T-helper 2 cell treated with Interferon-gamma antibody and Interleukin-4, amounts not matched to agents 100 ng/mL and 5 ng/mL, for 36 hours (primary cell): ENCODE measurements around the gene NHERF1. TPM values are rescaled to one million over a fixed set of nuclear protein-coding genes. Genes with fewer than 3 reads are reported as not detected.

Experiments
- intact Hi-C: fragments of 100-400 bp; cut with micrococcal nuclease; formaldehyde crosslinking; loops from one replicate; pipeline ENCODE4 v1.15.1; 2023
- total RNA-seq: library from RNA; stranded (reverse); gene quantifications from 2 replicates; pipeline ENCODE4 v1.2.3, GENCODE V29; 2022

Gene NHERF1
- total RNA-seq, 1 donor from 2014 or later, result 289 TPM

DNA sequence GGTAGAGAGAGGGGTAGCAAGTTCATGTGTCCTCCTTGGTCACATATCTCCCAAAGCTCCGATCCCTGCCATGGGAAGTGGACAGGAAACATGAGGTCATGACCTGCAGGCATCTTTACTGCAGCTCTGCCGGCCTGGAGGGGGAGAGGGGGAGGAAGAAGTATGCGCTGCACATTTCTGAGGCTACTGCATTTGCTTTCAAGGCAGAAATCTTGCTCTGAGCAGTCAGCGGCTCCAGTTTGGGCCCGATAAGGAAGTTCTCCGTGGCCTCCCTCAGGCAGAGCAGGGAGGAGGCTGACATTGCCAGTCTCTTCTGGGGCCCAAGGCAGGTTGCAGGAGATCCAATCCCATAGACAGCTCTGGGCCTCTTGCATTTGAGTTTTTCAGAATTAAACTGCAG, 1.5 kb upstream of the NHERF1 start:
- intact Hi-C loops, result no loop called here

DNA sequence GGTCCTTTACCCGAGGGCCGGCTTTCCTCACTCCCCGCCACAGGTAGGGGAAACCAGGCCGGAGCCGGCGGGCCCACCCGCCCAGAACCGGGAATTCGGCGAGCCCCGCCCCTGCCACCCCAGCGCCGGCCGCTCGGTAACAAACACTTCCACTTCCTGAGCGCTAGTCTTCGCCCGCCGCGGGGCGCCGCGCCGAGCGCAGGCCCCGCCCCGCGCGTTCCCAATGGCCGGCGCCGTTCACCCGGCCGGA, 224 bp upstream of the NHERF1 start:
- intact Hi-C loops, result loop anchor here (1.0 kb wide), 4 partner anchors 10 to 125 kb away; partner anchors contain the start of gene NAT9

DNA sequence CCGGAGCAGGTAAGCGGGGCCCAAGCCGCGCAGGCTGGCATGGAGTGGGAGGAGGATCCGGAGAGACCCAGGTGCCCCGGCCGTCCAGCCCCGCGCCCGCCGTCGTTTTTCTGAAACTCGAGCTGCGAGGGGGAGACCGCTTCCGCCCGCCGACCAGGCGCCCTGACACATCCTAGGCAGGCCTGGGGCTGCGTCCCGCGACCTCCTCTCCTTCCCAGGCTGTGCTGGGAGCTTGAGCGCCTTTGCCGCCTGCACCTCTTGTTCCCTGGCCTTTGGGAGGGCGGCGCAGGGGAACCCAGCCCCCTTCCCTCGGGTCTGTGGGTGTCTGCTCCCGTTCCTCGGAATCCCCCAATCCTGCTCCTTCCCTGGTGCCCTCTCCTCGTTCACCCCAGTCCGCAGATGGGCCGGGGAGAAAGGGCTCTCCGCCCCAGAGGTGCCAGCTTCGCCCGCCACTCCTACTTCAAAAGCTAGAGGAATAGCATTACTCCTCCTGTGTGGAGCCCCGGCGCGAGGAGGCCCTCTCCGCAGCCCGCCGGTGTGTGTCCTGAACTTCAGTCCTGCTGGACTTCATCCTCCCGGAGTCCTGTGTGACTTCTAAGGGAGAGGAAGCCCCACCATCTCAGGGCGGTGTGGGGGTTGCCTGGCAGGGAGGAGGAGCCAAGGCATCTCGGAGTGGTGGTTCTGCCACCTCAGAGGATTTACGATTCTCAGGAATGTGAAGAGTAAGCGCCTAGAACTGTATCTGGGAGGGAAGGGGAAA, 1.0 kb downstream of the NHERF1 start:
- intact Hi-C loops, result no loop called here

DNA sequence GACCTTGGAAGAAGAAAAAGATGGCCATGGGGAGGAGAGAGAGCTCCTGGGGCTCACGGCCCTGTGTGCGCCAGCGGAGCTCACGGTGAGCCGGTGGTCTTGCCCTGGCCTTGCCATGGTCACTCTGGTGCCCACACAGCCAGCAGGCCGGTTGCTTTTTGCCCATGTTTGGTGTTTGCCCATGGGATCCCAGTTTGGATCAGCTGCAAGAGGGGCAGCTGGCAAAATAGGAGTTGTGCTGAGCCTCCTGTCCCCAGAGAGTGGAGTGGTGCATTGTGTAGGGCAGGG, 1.6 kb downstream of the NHERF1 start:
- intact Hi-C loops, result no loop called here

DNA sequence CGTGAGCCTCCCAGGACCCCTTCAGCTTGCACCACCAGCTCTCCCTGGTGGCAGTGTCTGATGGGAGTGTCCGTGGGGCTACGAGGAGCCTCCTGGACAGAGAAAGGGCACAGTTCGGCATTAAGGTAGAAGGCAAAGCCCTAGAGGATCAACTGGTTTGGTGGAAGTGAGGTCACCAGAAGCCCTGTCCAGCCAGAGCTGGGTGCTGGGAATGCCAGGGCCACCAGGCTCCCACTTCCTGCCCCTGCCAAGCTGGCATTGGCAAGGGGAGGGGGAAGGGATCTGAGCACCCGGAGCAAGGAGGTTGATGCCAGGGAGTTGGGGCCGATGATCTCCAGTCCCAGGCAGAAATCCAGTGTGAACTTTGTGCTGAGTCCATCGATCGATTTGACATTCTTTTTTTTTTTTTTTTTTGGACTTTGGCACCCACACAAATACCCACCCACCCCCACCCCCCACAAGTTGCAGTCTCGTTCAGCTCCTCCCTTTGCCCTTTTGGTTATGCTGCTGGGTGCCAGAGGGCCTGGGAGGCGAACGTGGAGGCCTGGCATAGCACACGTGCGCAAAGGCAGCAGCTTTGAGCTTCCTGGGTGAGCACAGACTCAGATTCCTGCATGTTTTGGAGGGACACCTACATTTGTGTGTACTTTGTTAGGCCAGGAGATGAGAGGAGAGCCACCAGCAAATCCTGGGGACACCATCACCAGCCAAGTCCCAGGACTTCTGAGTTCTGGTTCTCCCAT, 2.1 kb downstream of the NHERF1 start:
- intact Hi-C loops, result loop anchor here (1.0 kb wide), 1 partner anchor 9 kb away; no protein-coding TSS in a partner anchor

DNA sequence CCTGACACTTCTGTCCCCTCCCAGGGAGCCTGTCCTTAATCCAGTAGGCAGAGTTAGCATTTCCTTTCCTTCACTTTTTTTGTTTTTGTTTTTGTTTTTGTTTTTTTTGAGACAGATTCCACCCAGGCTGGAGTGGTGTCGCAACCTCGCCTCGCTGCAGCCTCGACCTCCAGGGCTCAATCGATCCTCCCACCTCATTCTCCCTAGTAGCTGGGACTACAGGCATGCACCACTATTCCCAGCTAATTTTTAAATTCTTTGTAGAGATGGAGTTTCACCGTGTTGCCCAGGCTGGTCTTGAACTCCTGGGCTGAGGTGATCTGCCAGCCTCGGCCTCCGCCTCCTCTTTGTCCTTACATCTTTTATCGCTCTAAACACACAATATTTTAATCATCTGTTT, 4.0 kb downstream of the NHERF1 start:
- intact Hi-C loops, result no loop called here

DNA sequence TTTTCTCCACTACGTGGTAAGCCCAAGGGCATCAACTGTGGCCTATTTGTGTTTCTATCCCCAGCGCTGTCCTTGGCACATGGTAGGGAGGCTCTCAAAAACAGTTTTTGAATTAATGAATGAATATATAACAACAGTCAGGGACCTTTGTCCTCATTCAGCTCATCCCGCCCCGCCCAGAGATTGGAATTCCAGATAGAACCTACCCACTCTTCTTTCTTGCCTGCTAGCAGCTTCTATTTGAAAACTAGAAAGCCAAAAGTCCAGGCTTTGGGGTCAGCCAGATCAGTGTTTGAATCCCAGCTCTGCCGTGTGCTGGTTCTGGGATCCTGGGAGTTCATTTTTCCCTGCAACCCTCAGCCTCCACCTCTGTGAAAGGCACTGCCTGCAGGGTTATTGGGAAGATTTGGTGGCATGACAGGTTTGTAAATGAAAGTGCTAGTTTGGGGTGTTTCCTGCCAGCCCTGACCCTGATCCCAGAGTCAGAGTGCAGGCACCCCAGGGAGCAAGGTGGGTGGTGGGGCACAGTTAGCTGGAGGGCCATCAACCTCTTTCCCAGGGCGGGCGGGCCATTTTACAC, 4.5 kb downstream of the NHERF1 start:
- intact Hi-C loops, result no loop called here

DNA sequence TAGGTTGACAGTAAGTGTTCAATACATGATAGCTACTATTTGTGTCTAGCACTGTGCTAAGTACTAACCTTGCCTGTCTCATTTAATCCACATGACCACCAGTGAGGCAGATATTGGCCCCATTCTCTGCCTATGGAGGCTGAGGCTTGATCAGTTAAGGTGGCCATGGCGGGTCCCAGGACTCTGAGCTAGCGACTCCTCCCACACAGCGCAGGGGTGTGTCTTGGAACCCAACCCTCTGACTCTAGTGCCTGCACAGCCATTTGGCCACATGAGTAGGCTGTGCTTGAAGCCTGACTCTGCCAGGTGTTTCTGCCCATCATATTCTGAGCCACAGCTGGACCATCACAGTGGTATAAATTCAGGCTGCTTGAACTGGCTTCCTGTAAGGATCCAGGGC, 6.4 kb downstream of the NHERF1 start:
- intact Hi-C loops, result no loop called here

DNA sequence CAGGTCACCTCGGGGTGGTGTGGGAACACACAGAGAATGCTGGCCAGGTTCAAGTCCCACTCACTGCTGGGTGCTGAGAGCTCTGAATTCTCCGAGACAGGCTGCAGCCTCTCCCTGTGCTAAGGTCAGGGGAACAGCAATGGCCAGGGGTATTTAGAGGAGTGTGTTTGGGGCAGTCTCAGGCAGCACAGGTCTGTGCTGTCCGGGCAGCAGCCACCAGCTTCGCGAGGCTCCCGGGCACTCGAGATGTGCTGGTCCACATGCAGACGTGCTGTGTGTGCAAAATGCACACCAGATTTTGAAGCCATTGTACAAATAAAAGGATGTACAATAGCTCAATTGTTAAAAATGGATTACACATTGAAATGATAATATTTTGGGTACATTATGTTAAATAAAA, 7.1 kb downstream of the NHERF1 start:
- intact Hi-C loops, result no loop called here

DNA sequence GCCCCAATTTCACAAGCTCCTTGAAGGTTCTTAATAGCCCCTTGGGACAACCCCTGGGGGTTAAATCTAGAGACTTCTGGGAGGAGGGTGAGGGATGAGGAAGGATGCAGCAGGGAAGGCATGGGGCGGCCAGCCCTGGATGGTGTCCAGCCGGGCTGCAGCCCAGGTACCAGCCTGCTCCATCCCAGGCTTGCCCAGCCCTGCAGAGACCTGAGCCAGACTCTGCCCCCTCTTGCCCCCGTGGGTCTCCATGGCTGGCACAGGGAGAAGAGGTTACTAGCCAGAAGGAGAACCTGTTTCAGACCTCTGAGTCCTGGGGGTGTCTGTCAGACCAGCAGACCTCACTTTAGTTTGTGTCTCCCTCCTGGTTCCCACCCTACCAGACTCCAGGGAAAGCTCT, 8.5 kb downstream of the NHERF1 start:
- intact Hi-C loops, result no loop called here

DNA sequence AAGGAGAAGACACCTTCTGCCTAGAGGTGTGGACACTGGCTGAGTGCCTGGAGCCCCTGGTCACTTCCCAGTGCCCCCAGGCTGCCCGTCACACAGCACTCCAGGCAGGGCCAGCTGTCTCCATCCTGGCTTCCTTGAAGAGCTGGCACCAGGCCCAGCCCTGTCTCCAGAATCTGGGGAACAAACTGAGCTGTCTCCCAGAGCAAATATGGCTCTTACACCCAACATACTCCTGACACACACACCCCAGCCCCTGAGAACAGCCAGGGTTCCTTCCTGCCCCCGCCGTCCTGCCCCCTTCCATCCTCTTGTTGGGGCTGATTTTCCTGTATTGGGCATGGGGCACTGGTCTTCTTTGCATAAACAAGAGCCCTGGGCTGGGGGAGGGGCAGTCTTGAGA, 9.1 kb downstream of the NHERF1 start:
- intact Hi-C loops, result no loop called here

DNA sequence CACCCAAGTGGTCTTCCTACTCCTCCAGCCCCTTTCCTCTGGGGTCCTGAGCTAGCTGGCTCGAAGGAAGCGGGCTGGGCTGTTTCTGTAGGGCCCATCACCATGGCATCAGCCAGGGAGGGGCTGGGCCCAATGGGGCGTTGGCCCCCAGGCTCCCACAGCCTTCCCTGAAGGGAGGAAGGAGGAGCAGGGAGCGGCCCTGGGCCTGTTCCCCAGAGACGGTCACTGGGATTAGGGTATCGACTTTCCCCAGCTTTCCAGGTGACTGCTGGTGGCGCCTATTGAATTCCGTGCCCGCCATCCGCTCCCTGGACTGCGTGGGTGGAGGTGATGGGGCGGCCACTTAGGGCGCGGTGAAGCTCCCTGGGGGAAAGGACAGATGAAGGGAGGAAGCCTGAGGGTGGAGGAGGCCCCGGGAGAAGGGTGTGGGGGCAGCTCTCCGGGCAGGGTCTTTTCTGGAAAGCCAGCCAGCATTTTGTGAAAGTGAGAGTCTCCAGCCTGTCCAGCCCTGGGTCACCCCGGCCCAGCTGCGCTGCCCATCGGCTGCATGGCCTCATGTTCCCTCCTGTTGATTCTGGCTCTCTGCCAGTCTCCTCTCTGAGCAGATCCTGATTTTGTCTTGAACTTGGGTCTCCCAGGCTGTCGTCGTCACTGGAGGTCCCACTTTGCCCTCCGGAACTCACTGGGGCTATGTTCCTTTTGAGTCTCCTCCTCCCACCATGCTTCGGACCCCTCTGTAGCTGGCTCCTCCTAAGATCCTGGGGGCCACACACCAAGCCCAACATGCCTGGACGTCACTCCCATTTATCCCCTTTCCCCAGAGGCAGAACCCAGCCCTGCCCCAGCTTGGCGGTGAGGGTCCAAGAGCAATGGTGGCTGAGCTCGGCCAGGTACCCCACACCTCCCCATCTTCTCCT, 9.8 kb downstream of the NHERF1 start:
- intact Hi-C loops, result loop anchor here (2.0 kb wide), 1 partner anchor 13 kb away; no protein-coding TSS in a partner anchor

DNA sequence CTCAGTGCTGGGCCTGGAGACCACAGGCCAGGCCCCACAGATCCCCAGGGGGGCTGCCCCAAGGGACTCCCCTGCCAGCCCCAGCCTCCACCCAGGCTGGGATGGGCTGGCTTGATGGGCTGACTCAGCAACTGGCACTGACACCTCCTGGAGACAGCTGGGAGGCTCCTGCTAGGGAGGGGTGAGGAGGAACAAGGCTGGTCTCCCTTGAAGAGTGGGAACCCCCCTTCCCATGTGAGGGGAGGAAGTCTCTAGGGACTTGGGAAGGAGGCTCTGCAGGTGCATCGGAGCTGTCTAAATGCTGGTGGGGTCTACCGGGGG, 10.4 kb downstream of the NHERF1 start:
- intact Hi-C loops, result loop anchor here (1.0 to 2.0 kb wide), 2 partner anchors 8 to 14 kb away; no protein-coding TSS in a partner anchor

DNA sequence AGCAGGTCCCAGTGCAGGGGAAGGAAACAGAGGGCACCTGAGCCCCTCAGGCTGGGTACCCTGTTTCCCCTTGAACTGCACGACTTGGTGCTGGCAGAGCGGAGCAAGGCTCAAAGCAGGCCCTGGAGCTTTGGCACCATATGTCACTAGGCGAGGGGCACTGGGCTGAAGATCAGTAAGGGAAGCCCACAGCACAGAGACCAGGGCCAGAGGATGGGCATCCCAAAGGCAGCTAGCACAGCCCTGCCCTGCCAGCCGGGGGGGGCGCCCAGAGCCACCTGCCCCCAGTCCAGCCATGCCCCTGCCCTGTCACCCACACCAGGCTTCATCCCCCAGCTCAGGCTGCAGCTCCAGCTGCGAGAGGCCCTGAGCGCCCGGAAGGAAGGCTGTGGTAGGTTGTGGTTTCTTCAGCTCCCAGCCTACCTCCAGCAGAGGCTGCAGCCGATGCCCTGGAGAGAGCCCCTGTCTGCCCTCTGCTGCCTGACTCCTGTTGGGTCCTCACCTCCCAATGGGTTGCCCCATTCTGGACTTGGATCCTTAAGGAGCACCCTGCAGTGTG, 10.9 kb downstream of the NHERF1 start:
- intact Hi-C loops, result loop anchor here (1.0 to 2.0 kb wide), 2 partner anchors 8 to 15 kb away; no protein-coding TSS in a partner anchor

DNA sequence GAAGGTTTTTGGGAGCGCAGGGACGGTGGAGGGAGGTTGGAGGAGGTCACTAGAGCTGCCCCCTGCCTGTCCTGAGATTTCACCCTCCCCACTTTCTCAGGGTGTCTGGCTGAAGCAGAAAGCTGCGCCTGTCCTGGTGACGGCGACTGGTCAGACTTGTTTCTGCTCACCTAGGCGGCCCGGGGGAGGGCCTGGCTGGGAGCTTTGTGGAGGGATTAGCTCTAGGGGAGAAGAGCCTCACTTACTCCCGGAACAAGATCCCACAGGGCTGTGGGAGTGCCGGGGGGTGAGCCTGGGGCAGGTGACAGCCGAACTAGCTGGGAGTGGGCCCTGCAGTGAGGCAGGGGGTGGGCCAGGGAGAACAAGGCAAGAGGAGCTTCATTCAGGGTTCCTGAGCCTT, 11.5 kb downstream of the NHERF1 start:
- intact Hi-C loops, result loop anchor here (1.0 to 2.0 kb wide), 2 partner anchors 9 to 15 kb away; no protein-coding TSS in a partner anchor

DNA sequence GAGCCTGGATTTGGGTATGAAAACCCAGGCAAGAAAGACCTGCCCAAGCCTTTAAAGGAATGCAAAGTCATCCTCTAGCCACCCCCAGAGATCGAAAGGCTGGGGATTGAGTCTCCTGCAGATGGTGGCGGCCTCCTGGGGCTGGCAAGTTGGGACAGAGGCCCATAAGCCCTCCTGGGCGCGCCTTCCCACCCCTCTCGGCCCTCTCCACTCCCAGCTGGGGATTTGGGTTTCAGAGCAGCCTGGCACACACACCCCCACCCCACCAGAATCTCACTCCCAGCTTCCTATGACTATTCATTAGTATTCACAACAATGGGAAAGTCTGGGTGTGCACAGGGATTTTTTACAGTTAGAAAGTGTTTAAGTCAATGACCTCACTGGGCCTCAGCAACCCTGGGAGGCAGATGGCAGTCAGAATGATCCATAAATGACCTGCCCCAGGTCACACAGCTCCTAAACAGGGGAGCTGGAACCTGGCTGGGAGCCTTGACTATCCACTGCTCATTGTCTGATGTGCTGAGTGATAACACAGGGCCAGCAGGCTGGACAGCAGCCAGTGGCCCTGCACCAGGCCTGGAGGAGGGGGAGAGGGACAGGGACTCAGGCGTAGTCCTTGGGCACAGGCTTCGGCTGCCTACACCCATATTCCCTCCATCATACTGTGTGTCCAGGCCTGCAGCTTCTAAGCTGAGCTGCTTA, 12.1 kb downstream of the NHERF1 start:
- intact Hi-C loops, result no loop called here

DNA sequence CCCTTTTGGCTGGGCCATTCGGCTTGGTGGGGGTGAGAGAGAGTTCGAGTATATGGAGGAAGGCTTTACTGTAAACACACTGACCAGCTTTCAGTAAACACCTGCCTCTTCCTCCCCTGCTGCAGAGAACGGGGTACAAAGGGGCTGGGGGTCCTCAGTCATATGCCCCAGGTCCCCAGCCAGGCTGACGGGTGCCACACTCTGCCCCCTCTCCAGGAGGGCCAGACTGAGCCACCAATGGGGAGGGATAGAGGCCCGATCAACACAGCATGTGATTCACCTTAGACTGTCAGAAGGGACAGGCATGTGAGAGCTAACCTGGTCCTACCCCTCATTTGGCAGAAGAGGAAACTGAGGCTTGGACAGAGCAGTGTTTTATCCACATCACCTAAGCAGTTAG, 13.0 kb downstream of the NHERF1 start:
- intact Hi-C loops, result no loop called here

DNA sequence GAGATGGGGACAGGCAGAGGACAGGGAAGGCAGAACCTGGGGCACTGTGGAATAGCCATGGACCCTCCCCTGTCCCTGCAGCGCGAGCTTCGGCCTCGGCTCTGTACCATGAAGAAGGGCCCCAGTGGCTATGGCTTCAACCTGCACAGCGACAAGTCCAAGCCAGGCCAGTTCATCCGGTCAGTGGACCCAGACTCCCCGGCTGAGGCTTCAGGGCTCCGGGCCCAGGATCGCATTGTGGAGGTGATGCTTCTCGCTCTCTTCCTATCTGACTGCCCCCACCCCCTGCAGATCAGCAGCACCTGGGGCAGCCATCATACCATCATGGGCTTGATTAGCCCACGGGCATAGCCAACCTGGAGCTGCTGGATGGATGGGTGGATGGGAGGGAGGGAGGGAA, 13.5 kb downstream of the NHERF1 start:
- intact Hi-C loops, result no loop called here

DNA sequence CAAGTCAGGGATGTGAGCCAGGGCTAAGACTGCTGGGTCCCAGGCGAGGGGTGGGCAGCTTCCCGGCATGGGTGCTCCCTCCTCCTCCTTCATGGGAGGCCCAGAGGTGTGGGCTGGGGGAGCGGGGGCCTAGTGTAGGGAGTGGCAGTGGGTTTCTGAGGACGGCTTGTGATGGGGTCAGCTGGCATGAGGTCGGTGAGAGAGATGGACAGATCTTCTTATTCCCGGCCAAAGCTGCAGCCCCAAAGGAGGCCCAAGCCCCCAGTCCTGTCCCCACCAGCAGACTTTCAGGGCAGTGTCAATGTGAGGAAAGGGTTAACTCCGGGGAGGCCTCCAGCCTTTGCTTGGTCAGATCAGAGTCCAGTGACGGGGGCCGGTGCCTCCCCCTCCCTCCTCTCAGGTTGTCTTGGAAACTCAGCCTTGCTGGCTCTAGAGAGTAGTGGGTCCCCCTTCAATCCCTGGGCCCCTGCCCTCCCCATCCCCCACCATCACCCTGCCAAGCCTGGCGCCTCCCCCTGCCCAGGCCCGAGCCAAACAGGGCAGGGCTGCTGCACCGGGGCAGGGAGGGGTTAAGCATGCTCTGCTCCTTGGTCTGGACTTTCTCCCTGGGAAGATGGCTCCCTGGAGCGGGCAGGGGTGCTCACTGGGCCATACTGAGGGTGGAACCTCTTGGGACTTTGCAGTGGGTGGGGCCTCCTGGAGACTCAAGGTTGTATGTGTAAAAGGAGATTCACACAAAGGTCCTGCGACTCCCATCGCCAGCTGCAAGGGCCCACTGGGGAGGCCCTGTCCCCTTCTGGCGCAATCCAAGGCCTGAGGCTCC, 15.3 kb downstream of the NHERF1 start:
- intact Hi-C loops, result no loop called here

DNA sequence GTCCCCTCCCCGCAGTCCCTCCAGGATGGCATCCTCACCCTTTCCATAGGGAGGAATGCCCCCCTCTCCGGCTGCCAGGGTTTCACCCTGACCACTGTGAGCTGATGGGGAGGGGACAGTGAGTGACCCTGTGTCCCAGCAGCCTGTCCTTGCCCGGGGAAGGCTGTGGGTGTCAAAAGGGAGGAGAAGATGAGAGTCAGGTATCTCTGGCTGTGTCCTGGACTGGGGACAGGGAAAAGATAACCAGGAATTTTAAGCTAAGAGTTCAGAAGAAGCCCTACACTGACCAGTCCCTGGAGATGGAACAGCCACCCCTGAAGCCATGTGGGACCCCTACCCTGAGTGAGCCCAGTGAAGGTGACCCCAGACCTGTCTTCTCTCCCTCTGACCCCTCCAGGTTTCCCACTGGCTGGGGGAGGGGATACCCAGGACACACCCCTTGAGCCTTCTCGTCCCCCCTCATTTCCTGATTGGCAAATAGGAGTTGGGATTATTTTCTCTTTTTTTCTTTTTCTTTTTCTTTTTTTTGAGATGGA, 16.4 kb downstream of the NHERF1 start:
- intact Hi-C loops, result no loop called here
